ENCODE data around the gene ASTN2.

ASTN2 gene, protein sequence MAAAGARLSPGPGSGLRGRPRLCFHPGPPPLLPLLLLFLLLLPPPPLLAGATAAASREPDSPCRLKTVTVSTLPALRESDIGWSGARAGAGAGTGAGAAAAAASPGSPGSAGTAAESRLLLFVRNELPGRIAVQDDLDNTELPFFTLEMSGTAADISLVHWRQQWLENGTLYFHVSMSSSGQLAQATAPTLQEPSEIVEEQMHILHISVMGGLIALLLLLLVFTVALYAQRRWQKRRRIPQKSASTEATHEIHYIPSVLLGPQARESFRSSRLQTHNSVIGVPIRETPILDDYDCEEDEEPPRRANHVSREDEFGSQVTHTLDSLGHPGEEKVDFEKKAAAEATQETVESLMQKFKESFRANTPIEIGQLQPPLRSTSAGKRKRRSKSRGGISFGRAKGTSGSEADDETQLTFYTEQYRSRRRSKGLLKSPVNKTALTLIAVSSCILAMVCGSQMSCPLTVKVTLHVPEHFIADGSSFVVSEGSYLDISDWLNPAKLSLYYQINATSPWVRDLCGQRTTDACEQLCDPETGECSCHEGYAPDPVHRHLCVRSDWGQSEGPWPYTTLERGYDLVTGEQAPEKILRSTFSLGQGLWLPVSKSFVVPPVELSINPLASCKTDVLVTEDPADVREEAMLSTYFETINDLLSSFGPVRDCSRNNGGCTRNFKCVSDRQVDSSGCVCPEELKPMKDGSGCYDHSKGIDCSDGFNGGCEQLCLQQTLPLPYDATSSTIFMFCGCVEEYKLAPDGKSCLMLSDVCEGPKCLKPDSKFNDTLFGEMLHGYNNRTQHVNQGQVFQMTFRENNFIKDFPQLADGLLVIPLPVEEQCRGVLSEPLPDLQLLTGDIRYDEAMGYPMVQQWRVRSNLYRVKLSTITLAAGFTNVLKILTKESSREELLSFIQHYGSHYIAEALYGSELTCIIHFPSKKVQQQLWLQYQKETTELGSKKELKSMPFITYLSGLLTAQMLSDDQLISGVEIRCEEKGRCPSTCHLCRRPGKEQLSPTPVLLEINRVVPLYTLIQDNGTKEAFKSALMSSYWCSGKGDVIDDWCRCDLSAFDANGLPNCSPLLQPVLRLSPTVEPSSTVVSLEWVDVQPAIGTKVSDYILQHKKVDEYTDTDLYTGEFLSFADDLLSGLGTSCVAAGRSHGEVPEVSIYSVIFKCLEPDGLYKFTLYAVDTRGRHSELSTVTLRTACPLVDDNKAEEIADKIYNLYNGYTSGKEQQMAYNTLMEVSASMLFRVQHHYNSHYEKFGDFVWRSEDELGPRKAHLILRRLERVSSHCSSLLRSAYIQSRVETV (N-terminal part only)

DNA sequence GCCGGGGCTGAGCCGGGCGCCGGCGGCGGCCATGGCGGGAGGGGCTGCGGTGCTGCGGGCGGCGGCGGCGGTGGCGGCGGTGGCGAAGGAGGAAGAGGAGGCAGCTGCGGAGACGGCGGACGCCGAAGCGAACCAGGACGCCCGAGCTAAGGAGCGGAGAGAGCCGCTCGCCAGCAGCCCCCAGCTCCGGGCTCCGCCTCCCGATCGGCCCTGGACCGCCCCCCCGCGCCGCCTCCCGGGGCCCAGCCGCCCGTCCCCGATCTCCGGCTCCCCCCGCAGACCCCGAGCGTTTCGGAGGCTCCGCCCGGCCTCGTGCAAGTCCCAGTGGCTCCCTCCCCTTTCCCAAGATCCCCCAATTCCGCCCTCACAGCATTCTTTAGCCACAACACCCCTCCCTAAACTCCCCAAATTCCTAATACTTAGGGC, at the start of gene ASTN2:
Gene ASTN2 (minus strand): TSS at position 152 of the 426 bp plus-strand sequence. CDS start 119 bp downstream, at position 33.
- no peak for DNase-seq

DNA sequence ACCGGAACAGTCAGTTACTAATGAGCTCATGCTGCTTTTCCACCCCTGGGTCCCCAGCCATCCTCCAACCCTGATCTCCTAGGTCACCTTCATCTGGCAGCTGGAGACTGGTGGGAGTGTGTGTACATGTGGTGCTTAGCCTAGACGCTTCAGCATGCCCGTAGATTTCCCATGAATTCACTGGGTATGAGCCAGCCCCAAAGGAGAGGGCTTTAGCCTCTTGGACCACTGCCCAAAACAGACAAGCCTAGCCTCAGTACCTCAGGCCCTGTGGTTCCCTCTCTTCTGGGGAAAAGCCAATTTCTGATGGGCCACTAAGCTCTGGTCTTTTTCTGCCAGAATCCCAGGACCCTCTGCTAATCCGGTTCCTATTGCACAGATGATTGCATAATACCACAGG, 48.0 kb upstream of the ASTN2 start:
- no peak for DNase-seq

DNA sequence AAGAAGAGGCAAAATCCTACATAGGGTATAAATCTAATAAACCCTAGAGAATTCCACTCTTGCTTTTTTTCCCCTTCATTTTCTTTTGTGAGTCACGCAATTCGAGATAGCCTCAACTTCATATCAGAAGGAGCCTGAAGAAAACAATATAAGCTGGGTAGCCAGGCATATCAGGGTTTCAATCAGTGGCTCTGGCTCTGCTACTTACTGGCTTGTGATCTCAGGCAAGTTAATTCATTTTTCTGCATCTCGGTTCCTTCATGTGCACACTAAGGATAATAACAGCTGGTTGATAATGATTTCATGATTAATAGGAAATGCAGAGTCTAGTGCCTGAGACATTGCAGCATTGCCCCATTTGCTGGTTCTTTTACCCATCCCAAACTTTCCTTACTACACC, 46.5 kb upstream of the ASTN2 start:
- no peak for DNase-seq

DNA sequence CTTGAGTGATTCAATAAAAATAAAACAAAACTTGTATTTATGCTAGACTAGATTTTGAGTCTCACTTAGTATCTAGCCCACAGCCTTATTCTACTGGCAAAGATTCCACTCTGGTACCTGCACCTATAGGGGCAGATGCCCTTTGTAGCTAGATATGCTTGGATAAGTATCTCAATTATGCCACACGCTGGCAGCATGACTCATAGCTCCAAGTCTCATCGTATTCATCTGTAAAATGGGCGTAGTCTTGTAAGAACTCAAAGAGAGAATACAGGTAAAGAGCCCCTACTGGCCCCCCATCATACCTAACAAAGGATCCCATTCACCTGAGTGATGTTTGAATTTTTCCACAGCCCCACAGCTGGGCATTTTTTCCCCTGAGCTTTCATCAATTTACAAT, 45.9 kb upstream of the ASTN2 start:
- DNase-seq, result no peak

DNA sequence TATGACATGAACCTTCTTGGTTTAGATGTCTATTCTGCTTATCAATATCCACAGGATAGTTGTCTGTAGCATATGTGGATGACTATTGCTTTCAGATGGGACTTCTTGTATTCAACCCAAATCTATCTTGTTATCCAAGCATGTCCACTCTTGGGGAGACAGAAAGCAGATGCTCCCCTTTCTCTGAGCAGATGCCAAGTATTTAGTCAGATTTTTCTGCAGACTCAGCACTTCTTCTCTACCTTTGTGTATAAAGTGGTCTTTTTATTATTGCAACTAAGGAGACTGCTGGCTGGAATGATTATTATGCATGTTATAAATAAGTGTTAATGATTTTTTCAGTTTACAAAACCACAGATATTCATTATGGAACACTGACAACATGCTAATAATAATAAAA, 45.1 kb upstream of the ASTN2 start:
- DNase-seq, result no peak

DNA sequence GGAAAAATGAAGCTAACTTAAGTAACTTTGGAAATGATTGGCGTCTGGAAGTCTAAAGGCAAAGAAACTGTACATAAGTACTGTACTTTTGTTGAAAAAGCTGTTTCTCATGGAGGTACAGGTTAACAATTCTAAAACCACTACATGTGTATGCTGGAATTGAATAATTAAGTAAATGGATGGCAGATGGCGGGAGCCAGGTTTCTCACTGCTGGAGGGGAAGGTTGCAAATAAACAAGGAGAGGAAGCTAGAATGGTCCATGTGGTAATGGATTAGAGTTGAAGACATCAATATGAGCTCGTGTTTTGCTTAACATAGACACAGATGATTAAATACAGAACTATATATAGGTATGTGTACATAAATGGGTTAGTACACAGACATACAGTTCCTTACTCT, 43.2 kb upstream of the ASTN2 start:
- DNase-seq, result no peak

DNA sequence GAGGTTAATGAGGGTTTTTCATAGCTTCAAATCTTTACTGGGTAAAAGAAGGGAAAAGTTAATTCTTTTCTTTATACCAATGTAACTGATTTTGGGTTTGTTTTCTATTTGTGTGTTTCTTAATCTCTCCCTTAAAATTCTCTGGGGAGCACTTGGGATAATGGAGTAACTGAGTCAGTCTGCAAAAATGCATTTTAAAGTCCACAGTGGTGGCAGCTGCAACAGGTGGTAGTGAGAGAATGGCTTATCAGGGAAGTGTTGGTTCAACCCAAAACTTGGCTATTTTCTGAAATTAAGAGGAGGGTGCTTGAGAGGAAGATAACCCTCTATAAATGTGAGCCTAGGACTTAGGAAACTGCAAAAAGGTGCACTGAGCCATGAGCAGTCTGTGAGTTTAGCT, 39.9 kb upstream of the ASTN2 start:
- no peak for DNase-seq

DNA sequence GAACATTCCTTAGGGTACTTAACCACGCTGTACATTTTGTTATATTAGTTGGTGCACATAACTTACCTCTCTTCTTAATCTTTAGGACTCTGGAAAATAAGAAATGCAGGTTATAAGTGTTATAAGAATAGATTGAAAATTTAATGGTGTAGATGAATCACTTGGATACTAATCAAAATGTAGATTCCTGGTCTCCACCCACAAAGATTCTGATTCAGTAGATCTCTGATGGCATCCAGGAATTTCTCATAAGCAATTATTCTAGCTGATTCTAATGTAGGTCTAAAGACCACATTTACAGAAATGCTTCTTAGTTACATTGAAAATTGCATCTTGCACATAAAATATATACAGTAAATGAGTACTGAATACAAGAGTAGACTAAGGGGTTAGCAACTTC, 38.9 kb upstream of the ASTN2 start:
- DNase-seq, result no peak

DNA sequence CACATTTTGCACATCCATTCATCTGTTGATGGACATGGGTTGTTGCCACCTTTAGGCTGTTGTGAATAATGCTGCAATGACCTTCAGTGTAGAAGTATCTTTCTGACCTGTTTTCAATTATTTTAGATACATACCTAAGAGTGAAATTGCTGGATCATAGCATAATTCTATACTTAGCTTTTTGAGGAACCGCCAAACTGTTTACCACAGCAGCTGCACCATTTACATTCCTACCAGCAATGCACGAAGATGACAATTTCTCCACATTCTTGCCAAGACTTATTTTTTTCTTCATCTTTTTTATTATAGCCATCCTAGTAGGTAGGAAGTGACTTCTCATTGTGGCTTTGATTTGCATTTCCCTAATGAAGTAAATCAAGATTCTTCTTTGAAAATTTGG, 36.5 kb upstream of the ASTN2 start:
- DNase-seq, result no peak

DNA sequence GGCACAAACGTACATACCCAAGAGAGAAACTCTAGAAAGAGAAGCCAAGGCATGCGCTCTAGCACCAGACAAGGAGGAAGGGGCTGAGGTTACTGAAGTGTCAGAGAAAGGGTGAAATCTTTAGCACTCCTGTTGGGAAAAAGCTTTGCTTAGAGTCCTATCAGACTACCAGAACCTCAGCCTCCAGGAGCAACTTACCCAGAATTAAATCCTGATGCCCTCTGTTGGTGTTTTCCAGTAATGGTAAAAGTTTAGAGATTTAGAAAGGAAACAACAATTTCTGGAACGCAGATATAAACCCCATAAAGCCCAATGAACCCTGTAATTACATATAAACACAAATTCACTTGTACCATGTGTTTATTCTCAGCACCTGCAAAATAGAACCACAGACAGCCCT, 33.2 kb upstream of the ASTN2 start:
- DNase-seq, result no peak

DNA sequence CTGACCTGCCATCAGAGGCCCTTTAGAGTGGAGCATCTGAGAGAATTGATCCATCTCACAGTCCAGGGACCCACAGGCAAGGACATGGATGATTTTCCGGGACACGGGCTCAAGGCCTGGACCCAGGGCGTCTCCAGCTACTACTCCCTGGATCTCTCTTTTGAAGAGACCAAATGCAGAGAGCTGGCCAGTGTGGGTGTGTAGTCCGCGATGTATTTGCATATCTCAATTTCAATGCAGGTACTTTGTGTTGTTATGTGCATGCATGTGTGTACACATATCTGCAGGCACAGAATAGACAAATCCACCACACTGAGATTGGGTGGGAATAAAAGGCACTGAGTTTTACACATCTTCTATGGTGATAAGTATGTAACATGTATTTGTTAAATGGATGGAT, 30.8 kb upstream of the ASTN2 start:
- DNase-seq, result no peak

DNA sequence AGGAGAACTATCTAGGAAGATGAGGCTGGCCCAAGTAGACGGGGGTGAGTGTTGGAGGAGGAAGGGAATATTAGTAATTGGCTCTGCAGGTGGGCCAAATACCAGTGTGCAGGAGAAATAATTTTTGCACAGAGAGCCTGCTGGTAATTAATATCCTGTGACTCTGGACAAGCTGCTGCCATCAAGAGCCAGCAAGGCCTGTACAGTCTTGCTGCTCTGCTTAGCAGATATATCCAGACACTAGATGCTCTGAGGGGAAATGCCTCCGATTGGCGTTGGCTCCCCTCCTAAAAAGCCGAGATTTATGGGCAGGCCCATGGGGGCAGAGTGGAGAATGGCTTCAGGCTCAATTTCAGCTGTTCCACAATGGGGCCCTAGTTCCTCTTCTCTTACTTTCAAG, 29.6 kb upstream of the ASTN2 start:
- DNase-seq, result no peak

DNA sequence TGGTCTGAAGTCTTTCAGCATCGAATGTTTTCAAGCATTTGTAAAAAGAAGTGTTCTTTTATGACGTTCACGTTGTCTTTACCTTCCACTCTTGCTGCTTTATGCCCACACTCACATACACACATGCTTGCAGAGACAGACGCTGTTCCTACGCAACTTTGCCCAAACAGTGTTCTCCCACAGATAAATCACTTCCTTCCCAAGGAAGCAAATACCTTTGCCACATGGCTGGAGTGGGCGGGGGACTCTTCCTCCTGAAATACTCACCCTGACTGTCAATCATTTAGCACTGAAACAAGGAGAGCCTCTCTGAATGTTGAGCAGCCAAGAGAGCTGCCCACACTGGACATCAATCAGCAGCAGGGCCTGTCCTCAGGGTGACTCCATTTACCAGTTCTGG, 22.4 kb upstream of the ASTN2 start:
- no peak for DNase-seq

DNA sequence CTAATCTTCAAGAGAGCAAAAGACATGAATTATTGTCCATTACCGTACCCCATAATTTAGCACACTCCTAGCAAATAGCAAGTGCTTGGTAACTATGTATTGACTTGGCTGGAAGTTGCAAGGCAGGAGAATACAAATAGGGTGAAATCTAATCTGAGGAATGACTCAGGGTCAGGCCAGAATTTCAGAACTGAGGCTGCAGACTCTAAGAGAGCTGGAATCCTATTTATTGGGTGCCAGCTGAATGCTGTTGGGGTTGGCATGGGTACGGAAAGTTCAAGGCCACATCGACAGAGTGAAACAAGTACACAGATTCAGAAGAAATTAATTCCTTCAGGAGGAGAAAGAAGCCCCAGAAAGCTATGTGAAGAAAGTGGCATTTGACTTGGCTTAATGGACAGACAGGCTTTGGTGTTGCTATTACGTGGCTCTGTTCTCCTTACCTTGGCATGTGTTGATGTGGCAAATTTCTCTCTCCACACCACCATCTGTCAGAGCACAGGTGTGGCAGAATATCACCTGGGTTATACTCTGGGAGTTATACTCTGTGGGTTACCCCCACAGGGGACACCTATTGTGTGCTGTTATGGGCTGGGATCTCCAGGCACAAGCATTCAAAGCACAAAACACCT, 20.9 kb upstream of the ASTN2 start:
- DNase-seq, result no peak

DNA sequence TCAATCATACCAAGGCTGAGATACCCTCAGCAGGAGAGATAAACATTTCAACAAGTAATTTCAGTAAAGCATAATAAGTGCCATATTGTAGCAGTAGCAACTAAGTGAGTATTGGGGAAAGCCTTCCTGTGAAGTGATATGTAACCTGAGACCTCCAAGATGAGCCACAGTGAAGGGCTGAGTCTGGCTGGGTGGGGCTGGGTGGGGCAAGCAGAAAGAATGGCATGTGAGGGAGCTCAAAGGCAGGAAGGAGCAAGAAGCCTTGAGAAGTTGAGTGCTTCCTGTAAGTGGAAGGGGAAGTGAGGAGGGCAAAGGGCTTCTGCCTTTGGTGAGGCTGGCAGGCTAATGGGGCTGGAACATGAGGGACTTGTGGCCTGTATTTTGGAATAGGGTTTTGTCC, 19.7 kb upstream of the ASTN2 start:
- DNase-seq, result no peak

DNA sequence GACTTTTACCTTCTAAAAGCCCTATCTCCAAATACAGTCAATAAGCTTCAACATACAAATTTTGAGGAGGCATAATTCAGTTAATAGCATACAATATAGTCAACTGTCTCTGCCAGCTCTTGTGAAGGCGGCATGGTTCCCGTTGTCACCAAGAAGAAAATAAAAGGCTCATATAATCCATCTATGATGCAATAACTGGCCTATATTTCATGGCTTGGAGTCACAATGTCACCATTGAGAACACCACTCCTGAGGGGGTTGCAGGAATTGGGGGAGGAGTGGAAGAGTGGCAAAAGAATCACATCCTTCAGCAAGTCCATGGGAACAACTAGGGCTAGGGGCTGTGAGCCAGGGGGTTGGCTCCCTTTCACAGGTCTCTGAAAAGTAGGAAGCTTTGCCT, 16.0 kb upstream of the ASTN2 start:
- no peak for DNase-seq

DNA sequence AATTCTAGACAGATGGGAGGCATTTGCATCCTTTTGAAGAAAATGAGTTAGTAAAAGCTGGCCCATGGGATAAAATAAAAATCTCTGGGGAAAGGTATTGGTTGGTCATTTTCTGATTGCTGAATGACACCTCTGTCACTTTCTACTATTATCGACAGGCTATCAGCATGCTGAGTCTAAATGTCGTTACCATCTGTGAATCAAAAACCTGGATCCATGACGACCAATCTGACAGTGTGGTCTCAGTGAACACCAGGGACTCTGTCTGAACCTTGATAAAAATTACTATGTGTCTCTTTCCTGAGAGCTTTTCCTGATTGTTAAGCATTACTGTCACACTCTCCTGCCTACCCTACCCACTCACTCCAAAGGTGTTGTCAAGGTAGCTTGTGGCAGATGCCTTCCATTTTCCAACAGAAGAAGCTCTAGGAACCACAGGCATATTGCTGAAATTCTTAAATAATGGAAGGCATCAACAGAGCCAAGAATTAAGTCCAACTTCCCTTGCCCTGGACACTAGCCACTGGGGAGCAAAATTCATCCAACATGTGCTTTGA, 12.6 kb upstream of the ASTN2 start:
- DNase-seq, result no peak

DNA sequence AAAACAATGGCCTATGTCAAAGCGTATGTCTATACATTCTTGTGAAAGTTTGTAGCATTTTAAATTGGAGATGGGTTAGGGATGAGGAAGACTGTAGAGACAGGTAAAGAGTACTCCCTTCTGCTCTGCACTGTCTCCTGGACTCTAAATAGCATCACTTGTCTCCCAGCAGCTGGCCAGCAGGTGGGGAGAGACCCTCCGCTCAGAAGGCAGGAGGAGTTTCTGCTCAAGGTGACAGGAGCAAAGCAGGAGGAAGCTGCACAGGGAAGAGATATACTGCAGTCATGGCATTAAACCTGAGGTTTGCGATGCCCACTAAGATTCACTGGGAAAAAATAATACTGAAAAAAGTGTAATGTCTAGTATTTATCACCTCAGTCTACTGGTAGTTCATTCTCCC, 10.7 kb upstream of the ASTN2 start:
- DNase-seq, result no peak

DNA sequence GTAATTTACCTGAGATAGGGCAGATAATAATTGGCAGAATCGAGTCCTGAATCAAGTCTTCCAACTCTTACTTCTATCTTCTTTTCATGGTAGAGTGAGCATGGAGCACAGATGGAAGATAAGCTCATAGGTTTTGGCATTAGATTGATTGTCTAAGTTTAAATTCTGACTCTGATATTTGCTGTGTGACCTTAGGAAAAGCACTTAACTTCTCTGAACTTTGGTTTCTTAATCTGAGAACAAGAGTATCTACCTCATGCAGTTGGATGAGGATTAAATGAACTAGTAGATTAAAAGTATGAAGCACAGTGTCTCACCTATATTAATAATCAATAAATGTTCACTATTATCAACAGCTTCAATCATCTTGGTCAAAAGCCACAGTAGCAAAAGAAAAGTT, 9.4 kb upstream of the ASTN2 start:
- no peak for DNase-seq

DNA sequence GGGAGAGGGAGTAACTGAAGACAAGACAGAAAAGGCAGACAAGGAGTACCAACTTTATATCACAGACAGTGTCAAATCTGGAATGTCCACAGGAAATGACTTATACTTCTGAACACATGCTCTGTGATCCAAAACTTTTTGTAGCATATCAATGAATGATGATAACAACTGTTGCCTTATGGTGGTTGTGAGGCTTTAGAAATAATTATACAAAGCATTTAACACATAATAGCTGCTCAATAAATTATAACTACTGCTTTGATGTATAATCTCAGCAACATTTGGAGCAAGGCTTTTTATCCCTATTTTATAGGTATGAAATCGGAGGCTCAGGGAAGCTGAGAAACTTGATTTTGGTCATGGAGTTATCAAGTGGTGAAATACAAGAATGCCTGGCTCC, 3.3 kb upstream of the ASTN2 start:
- DNase-seq, result no peak

DNA sequence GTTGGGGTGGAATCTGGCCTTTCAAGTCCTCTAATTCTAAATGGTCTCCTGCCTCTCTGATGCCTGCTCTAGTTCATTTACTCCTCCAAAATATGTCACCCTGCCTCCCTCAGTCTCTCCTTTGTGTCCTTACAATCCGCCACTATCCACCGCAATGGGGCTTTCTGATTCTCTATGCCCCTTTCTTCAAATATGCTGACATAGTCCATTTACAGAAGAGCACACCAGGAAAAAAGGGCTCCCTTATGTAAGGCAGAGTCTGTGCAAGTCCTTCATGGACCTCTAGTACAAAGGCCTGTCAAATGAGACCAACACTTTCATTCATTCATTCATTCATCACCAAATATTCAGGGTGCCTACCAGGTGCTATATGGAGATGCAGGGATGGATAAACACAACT, 2.0 kb upstream of the ASTN2 start:
- no peak for DNase-seq

DNA sequence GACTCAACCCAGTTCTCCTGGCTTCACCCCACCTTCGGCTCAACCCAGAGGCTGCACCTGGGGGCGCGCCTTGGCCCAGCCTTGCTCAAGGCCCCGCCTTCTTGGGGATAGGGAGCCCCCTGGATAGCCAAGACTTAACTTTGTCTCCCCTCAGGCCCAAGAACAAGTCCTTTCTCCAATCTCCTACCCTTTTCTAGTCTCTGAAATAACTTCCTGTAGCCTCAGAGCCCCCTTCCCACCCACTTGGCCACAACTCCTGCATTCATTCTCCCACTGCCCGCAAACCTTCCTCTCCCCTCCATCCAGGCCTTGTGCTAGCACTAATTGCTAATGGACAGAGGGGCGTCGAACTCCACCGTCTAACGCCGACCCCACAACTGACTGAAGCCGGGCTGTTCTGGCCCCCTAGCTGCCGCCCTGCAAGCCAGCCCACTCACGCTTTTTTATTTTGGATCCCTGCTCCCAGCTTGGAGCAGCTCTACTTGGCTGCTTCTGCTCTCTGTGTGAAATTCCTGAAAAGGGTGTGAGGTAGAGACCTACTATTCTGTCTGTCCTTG, 579 bp upstream of the ASTN2 start:
- no peak for DNase-seq
